BJ (cell line): ENCODE results near the gene COQ8A. TPM values are rescaled to one million over a fixed set of nuclear protein-coding genes. Genes with fewer than 3 reads are reported as not detected.

Experiments
- CTCF ChIA-PET: fragments of 350-600 bp; formaldehyde crosslinking; extraction: SDS; loops from one replicate; lab custom pipeline; 2021; ENCODE audit warnings: antibody characterized with exemption, inconsistent platforms; lab: Yijun Ruan, JAX
- POLR2A ChIA-PET: fragments of 300-600 bp; sonication (Branson Sonifier 250); formaldehyde crosslinking; extraction: SDS; loops from one replicate; lab custom pipeline; 2021; ENCODE audit warnings: antibody characterized with exemption; lab: Charles Lee
- DNase-seq: peaks from one replicate; pipeline ENCODE4 v3.0.0-alpha.2; 2011; ENCODE audit warnings: low read depth
- H3K27me3 ChIP-seq: 2 replicates; pipeline ENCODE4 v1.6.0; 2011; ENCODE audit warnings: low read length; ENCODE audit not compliant: control insufficient read depth, insufficient read depth
- H3K36me3 ChIP-seq: 2 replicates; pipeline ENCODE4 v1.5.1; 2011; ENCODE audit warnings: low read length; ENCODE audit not compliant: control insufficient read depth, insufficient read depth
- H3K4me3 ChIP-seq: 2 replicates; pipeline ENCODE4 v1.5.1; 2011; ENCODE audit warnings: low read depth, mild to moderate bottlenecking, control low read depth, low read length
- CTCF ChIP-seq: IDR thresholded peaks from 2 replicates; pipeline ENCODE4 v1.5.1; 2011; ENCODE audit warnings: low read depth, mild to moderate bottlenecking, control low read depth, inconsistent platforms, low read length, moderate library complexity; ENCODE audit not compliant: insufficient read depth
- polyA plus RNA-seq: library from polyadenylated mRNA; depleted of rRNA; stranded (reverse); fragments of >200 nt; gene quantifications from 2 replicates; pipeline ENCODE4 v1.2.3, GENCODE V29; 2011

Gene COQ8A
- polyA plus RNA-seq, 1 experiment: 6.8 TPM

- Histone ChIP-seq H3K36me3 (peaks cover 1% of the 10 kb centered on the region; the same call in 1 of the 2 replicates), H3K4me3 (no peak overlapping the region), H3K27me3 (no peaks in the 10 kb centered on the region)
- CTCF ChIA-PET: no interaction called here
- no peak for TF ChIP-seq CTCF
- POLR2A ChIA-PET: no interaction called here
- no peak for DNase-seq
These were observed 40.7 kb downstream of the COQ8A start for GRCh38 chr1:226980565-226981385.

- ChIA-PET CTCF (interaction anchor here (0.8 kb wide), 1 partner anchor 20 kb away, joined by 3 read pairs; no protein-coding TSS in a partner anchor), POLR2A (no interaction called here)
- peaks cover 1% of the 10 kb centered on the region; the same call in 1 of the 2 replicates for H3K36me3 ChIP-seq
- no peak for TF ChIP-seq CTCF
- no peaks in the 10 kb centered on the region for H3K27me3 ChIP-seq
- H3K4me3 ChIP-seq: no peak overlapping the region
- DNase-seq: no peak
These were observed 41.3 kb downstream of the COQ8A start for GRCh38 chr1:226981386-226981817.

- Histone ChIP-seq H3K4me3 (no peak overlapping the region), H3K36me3 (peaks cover 1% of the 10 kb centered on the region; the same call in 1 of the 2 replicates), H3K27me3 (no peaks in the 10 kb centered on the region)
- ChIA-PET CTCF (interaction anchor here (0.8 kb wide), 1 partner anchor 20 kb away, joined by 3 read pairs; no protein-coding TSS in a partner anchor), POLR2A (no interaction called here)
- no peak for DNase-seq
- TF ChIP-seq CTCF: no peak
These were observed 41.7 kb downstream of the COQ8A start for GRCh38 chr1:226981838-226982237.

- Histone ChIP-seq H3K27me3 (no peaks in the 10 kb centered on the region), H3K4me3 (no peak overlapping the region), H3K36me3 (peaks cover 5% of the 10 kb centered on the region)
- no peak for TF ChIP-seq CTCF
- ChIA-PET CTCF (interaction anchor here (0.6 kb wide), 1 partner anchor 33 kb away, joined by 3 read pairs; no protein-coding TSS in a partner anchor), POLR2A (no interaction called here)
- no peak for DNase-seq
These were observed 42.5 kb downstream of the COQ8A start for GRCh38 chr1:226982451-226983177.
